Measurements from ENCODE around the gene TXNDC12. TPM values are rescaled to one million over a fixed set of nuclear protein-coding genes. Genes with fewer than 3 reads are reported as not detected.

The TXNDC12 gene
- total RNA-seq, 1 donor from 2014 or later, result 75.3 TPM

- Mint-ChIP-seq H3K4me3 (no peak overlapping the region), H3K9me3 (no peaks in the 10 kb centered on the region), H3K4me1 (no peaks in the 10 kb centered on the region), H3K27me3 (ENCODE audit: insufficient read depth, low read depth) (no peaks in the 10 kb centered on the region), H3K36me3 (peaks cover 23% of the 10 kb centered on the region), H3K27ac (no peak overlapping the region)
- TF ChIP-seq CTCF (IDR thresholded peaks at IDR 0.05) (no peak), EZH2 (IDR thresholded peaks at IDR 0.05) (no peak), EZH2phosphoT487 (IDR thresholded peaks at IDR 0.05) (no peak)
- H3K36me3 ChIP-seq, result peaks cover 14% of the 10 kb centered on the region
- no peaks in the 10 kb centered on the region for H3K9me3 ChIP-seq (ENCODE audit: low read depth)
- H3K79me2 ChIP-seq (ENCODE audit: low read depth), result peaks cover 100% of the 10 kb centered on the region
- H4K20me1 ChIP-seq (ENCODE audit: low read depth), result peaks cover 63% of the 10 kb centered on the region
- H2AFZ ChIP-seq (replicated peaks), result no peak overlapping the region
- no peak overlapping the region for H3K9ac ChIP-seq
- no peak overlapping the region for H3K27ac ChIP-seq
- no peak overlapping the region for H3K4me3 ChIP-seq
- no peaks in the 10 kb centered on the region for H3F3A ChIP-seq (ENCODE audit: low read depth)
- no peak for DNase-seq (ENCODE audit: low spot score)
- H3K4me1 ChIP-seq, result no peaks in the 10 kb centered on the region
- no peaks in the 10 kb centered on the region for H3K27me3 ChIP-seq
- no peak overlapping the region for H3K4me2 ChIP-seq
These were observed 17.3 kb upstream of the TXNDC12 start for GRCh38 chr1:52072291-52072690.

GRCh38 chr1:52070704-52071103 is 15.7 kb upstream of the TXNDC12 start:
- Histone ChIP-seq H2AFZ (replicated peaks) (no peak overlapping the region), H4K20me1 (ENCODE audit: low read depth) (peaks cover 48% of the 10 kb centered on the region), H3K27me3 (no peaks in the 10 kb centered on the region), H3K4me1 (no peaks in the 10 kb centered on the region), H3K9ac (no peak overlapping the region), H3K9me3 (ENCODE audit: low read depth) (no peaks in the 10 kb centered on the region), H3K27ac (no peak overlapping the region), H3K4me2 (no peak overlapping the region), H3K36me3 (peaks cover 24% of the 10 kb centered on the region), H3K4me3 (no peak overlapping the region), H3K79me2 (ENCODE audit: low read depth) (peaks cover 91% of the 10 kb centered on the region), H3F3A (ENCODE audit: low read depth) (no peaks in the 10 kb centered on the region)
- Mint-ChIP-seq H3K4me3 (no peak overlapping the region), H3K27me3 (ENCODE audit: insufficient read depth, low read depth) (no peaks in the 10 kb centered on the region), H3K36me3 (peaks cover 17% of the 10 kb centered on the region), H3K9me3 (no peaks in the 10 kb centered on the region), H3K27ac (no peak overlapping the region), H3K4me1 (no peaks in the 10 kb centered on the region)
- no peak for TF ChIP-seq EZH2 (IDR thresholded peaks at IDR 0.05)
- TF ChIP-seq CTCF (IDR thresholded peaks at IDR 0.05), result no peak
- no peak for TF ChIP-seq EZH2phosphoT487 (IDR thresholded peaks at IDR 0.05)
- DNase-seq (ENCODE audit: low spot score), result no peak

- H4K20me1 ChIP-seq (ENCODE audit: low read depth), result peaks cover 41% of the 10 kb centered on the region
- H3K9ac ChIP-seq, result no peak overlapping the region
- H3K27me3 ChIP-seq, result no peaks in the 10 kb centered on the region
- H2AFZ ChIP-seq (replicated peaks), result no peak overlapping the region
- Mint-ChIP-seq H3K27me3 (ENCODE audit: insufficient read depth, low read depth) (peaks cover 2% of the 10 kb centered on the region), H3K9me3 (no peaks in the 10 kb centered on the region), H3K27ac (no peak overlapping the region), H3K36me3 (peaks cover 14% of the 10 kb centered on the region), H3K4me1 (peaks cover 8% of the 10 kb centered on the region), H3K4me3 (no peak overlapping the region)
- H3F3A ChIP-seq (ENCODE audit: low read depth), result no peaks in the 10 kb centered on the region
- H3K9me3 ChIP-seq (ENCODE audit: low read depth), result no peaks in the 10 kb centered on the region
- H3K36me3 ChIP-seq, result peaks cover 35% of the 10 kb centered on the region
- peaks cover 4% of the 10 kb centered on the region for H3K4me1 ChIP-seq
- peaks cover 74% of the 10 kb centered on the region for H3K79me2 ChIP-seq (ENCODE audit: low read depth)
- no peak overlapping the region for H3K27ac ChIP-seq
- TF ChIP-seq EZH2 (IDR thresholded peaks at IDR 0.05), result no peak
- TF ChIP-seq EZH2phosphoT487 (IDR thresholded peaks at IDR 0.05), result no peak
- TF ChIP-seq CTCF (IDR thresholded peaks at IDR 0.05), result no peak
- no peak overlapping the region for H3K4me3 ChIP-seq
- H3K4me2 ChIP-seq, result no peak overlapping the region
- no peak for DNase-seq (ENCODE audit: low spot score)
These were observed 8.2 kb upstream of the TXNDC12 start for GRCh38 chr1:52063192-52063591.

All from neural progenitor cell (in vitro differentiated cells).